ENCODE results near the gene CLIP2. TPM values are rescaled to one million over a fixed set of nuclear protein-coding genes. Genes with fewer than 3 reads are reported as not detected.

The CLIP2 gene
- total and polyA plus RNA-seq, 2 of the 4 experiments (the other 2 are of a cell fraction), result 18.1 to 20.7 TPM

DNA sequence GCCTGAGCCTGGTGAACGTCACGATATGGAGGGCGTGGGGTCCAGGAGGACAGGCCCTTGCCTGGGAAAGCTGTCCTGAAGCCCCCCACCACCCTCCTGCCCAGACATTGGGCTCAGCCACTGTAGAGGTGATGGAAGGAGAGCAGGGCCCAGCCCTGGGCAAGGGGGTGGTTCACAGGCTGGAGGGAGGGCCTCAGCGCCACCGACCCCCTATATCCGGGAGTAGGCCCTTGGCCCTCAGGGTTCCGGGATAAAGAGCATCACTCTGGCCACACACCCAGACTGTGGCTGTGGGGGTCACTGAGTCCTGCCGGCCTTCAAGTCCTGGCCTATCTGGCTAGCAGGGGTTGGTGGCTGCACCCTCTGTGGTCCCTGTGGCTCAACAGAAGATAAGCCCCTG is 109.2 kb downstream of the CLIP2 start:
- Histone ChIP-seq H2BK120ac (ENCODE audit: low read depth, low read length) (no peak overlapping the region), H2AFZ (replicated peaks; ENCODE audit: low read length, poor library complexity) (no peak overlapping the region), H2BK5ac (ENCODE audit: low read depth, low read length, poor library complexity, severe bottlenecking) (no peak overlapping the region), H3K4me3 (ENCODE audit: insufficient read depth, low read depth, low read length) (no peak overlapping the region), H2BK20ac (ENCODE audit: low read depth, low read length) (no peak overlapping the region), H2AK9ac (replicated peaks; ENCODE audit: low read depth, low read length, poor library complexity) (no peak overlapping the region), H2AK5ac (ENCODE audit: low read depth, low read length) (no peak overlapping the region), H4K20me1 (ENCODE audit: insufficient read depth, low read length) (peaks cover 12% of the 10 kb centered on the region; the same call in 1 of the 2 replicates), H3K4me1 (ENCODE audit: control insufficient read depth, insufficient read depth, low read length) (peaks cover 3% of the 10 kb centered on the region), H2BK15ac (ENCODE audit: low read depth, low read length) (no peak overlapping the region), H3K9me3 (ENCODE audit: control insufficient read depth, insufficient read depth, low read length) (no peaks in the 10 kb centered on the region), H4K8ac (ENCODE audit: low read depth in 2 of 2, low read length in 2 of 2) (no peak overlapping the region), H3K4me2 (ENCODE audit: low read depth, low read length) (no peak overlapping the region), H4K5ac (ENCODE audit: low read depth, low read length) (no peak overlapping the region), H3K9me1 (ENCODE audit: insufficient read depth, low read length) (no peaks in the 10 kb centered on the region), H3K79me1 (ENCODE audit: low read depth in 1 of 2, low read length in 2 of 2) (peaks cover 4 to 15% of the 10 kb centered on the region in 2 experiments), H3K36me3 (ENCODE audit: control insufficient read depth, insufficient read depth, low read length) (peaks cover 53% of the 10 kb centered on the region), H3K23ac (ENCODE audit: low read depth, low read length) (no peak overlapping the region), H3K27me3 (ENCODE audit: control insufficient read depth, insufficient read depth, low read length) (no peaks in the 10 kb centered on the region), H3K4ac (ENCODE audit: low read depth, low read length) (no peak overlapping the region), H3K14ac (replicated peaks; ENCODE audit: low read depth, low read length) (no peak overlapping the region), H3K9ac (ENCODE audit: low read depth, low read length) (no peak overlapping the region), H3K18ac (ENCODE audit: low read depth, low read length) (no peak overlapping the region), H3K56ac (ENCODE audit: extremely low read depth, insufficient read depth, low read length) (no peak overlapping the region), H3K27ac (ENCODE audit: insufficient read depth, low read length) (no peak overlapping the region), H4K91ac (ENCODE audit: insufficient read depth, low read depth, low read length) (no peak overlapping the region)
- CTCF ChIA-PET, result no interaction called here
- WGBS, 2 experiments (ENCODE audit: extremely low coverage in 2 of 2, insufficient read length in 1 of 2), result 100% methylated on average over 1 of the region's 8 CpGs; no CpG with 5 or more reads in 1 of the 2 experiments
- POLR2A ChIA-PET (ENCODE audit: unreplicated experiment), result no interaction called here
- dilution Hi-C loops (cut with HindIII; ENCODE audit: low sequenced_read_pairs, unreplicated experiment) (no loop called here), intact Hi-C loops (cut with micrococcal nuclease) (no loop called here), in situ Hi-C loops (cut with MboI; ENCODE audit: low sequenced_read_pairs) (loop anchor here (5.0 to 10.0 kb wide), 2 partner anchors 326 to 534 kb away; partner anchors contain the start of gene TMEM270)
- ATAC-seq (ENCODE audit: low read depth), result no peak
- no TSS peak for BruUV-seq (replicated peaks)
- TF ChIP-seq RCOR1 (IDR thresholded peaks at IDR 0.05; ENCODE audit: insufficient replicate concordance, low read length) (no peak), BHLHE40 (IDR thresholded peaks at IDR 0.05; ENCODE audit: low read depth, low read length) (no peak), RAD21 (IDR thresholded peaks at IDR 0.05; ENCODE audit: low read length) (no peak), NFE2L2 (IDR thresholded peaks at IDR 0.05; ENCODE audit: low read depth, low read length) (no peak), CHD1 (IDR thresholded peaks at IDR 0.05; ENCODE audit: low read depth, low read length) (no peak), POLR2A (IDR thresholded peaks at IDR 0.05; ENCODE audit: low read depth, low read length) (no peak), RFX5 (IDR thresholded peaks at IDR 0.05; ENCODE audit: low read depth, low read length) (no peak), CEBPB (IDR thresholded peaks at IDR 0.05; ENCODE audit: low read depth, low read length) (no peak)
- TF ChIP-seq, protein P1, sequence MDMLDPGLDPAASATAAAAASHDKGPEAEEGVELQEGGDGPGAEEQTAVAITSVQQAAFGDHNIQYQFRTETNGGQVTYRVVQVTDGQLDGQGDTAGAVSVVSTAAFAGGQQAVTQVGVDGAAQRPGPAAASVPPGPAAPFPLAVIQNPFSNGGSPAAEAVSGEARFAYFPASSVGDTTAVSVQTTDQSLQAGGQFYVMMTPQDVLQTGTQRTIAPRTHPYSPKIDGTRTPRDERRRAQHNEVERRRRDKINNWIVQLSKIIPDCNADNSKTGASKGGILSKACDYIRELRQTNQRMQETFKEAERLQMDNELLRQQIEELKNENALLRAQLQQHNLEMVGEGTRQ (IDR thresholded peaks at IDR 0.05; ENCODE audit: low read depth, low read length), result no peak
- TF ChIP-seq, protein P2, sequence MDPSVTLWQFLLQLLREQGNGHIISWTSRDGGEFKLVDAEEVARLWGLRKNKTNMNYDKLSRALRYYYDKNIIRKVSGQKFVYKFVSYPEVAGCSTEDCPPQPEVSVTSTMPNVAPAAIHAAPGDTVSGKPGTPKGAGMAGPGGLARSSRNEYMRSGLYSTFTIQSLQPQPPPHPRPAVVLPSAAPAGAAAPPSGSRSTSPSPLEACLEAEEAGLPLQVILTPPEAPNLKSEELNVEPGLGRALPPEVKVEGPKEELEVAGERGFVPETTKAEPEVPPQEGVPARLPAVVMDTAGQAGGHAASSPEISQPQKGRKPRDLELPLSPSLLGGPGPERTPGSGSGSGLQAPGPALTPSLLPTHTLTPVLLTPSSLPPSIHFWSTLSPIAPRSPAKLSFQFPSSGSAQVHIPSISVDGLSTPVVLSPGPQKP (IDR thresholded peaks at IDR 0.05; ENCODE audit: borderline replicate concordance, low read depth, low read length), result no peak
- DNase-seq, result no peak
